Body of pancreas (tissue), 4 donors: ENCODE data around the gene MEIS2.

Experiments
- POLR2A ChIP-seq, 3 donors: fragments of 450-650 bp; IDR thresholded peaks; one replicate each; pipeline ENCODE4 v1.6.1; 2016; ENCODE audit warnings: antibody characterized with exemption in 3 of 3, mild to moderate bottlenecking in 2 of 3
- TF ChIP-seq, protein P1 (sequence below), 7 experiments: fragments of 450-650 bp in 4 of 7; fragments of 200-600 bp in 3 of 7; sonication (generic) in 3 of 7; IDR thresholded peaks; one replicate each; pipeline ENCODE4 v1.5.1; 2016 to 2019; ENCODE audit warnings: antibody characterized with exemption in 7 of 7

- TF ChIP-seq POLR2A (IDR thresholded peaks at IDR 0.05): no peak
- TF ChIP-seq, protein P1, sequence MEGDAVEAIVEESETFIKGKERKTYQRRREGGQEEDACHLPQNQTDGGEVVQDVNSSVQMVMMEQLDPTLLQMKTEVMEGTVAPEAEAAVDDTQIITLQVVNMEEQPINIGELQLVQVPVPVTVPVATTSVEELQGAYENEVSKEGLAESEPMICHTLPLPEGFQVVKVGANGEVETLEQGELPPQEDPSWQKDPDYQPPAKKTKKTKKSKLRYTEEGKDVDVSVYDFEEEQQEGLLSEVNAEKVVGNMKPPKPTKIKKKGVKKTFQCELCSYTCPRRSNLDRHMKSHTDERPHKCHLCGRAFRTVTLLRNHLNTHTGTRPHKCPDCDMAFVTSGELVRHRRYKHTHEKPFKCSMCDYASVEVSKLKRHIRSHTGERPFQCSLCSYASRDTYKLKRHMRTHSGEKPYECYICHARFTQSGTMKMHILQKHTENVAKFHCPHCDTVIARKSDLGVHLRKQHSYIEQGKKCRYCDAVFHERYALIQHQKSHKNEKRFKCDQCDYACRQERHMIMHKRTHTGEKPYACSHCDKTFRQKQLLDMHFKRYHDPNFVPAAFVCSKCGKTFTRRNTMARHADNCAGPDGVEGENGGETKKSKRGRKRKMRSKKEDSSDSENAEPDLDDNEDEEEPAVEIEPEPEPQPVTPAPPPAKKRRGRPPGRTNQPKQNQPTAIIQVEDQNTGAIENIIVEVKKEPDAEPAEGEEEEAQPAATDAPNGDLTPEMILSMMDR (IDR thresholded peaks at IDR 0.05): no peak
Observed at GRCh38 chr15:37002041-37002672, 98.2 kb downstream of the MEIS2 start.
